HG03378 (cell line): ENCODE data around the gene EFNA5.

Source experiments
- ATAC-seq: cut with Tn5 transposase; IDR thresholded peaks from one replicate; pipeline ENCODE4 v1.9.1; 2021; ENCODE audit warnings: mild to moderate bottlenecking, moderate library complexity; ENCODE audit not compliant: unreplicated experiment

EFNA5 gene

DNA sequence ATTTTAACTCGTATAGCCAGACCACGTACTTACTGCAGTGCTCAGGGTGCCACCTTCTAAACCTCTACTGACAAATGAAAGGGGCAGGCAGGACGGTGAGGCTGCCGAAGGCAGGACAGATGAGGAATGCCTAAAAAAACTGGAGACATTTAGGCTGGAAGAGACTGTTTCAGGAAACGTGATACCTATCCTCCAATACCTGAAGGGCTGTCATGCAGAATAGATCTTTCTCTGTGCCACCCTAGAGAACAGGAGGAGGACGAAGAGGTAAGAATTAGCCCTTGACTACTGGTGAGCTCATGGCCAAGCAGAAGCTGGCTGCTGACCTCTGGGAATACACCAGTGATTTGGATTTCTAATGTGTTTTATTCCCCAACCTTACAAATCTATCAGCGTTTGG lies 139.4 kb downstream of the EFNA5 start:
- no peak for ATAC-seq

DNA sequence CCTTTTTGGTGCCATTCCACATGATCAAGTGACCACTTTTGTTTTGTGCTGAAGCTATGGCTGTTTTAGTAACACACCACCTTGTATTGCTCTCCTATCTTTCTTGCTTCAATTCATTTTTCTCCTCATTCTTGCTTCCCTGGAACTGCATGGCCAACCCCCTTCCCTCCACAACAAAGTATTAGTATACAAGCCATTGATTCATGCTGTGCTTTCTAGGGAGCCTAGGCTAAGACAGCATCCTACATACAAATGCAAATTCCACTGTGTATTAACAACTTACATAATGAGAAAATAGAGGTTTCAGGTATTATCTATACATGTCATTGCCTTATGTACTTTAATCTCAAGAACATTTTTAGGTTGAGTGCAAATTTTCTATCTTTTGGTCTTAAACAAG lies 141.1 kb downstream of the EFNA5 start:
- ATAC-seq, result no peak

DNA sequence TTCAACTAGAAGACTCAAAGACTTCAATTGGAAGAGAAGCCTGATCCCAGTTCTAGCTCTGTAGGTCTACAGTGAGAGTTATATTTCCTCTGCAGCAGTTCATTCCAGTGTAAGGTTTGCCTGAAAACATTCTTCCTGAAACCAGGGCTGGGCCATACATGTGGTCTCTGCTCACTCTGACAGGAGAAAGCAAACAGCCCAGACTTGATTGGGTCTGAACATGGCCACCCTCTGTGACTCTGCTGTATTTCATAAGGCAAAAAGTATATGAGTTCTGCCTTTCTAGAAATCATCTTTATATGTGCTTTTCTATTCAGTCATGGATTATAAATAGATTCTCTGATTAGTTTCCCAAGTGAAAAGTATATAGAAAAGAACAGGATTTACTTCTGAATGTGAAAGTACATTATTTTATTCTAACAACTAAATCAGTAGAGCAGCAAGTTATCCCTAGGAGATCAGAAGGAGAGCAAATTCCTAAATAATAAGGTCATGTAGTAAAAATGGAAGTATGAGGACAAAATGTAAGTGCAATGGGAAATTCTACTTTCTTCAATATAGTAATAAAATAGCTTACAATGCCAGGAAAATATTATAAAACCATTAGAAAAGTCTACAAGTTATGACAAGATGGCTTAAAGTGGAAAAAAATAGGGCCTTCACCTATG lies 144.3 kb downstream of the EFNA5 start:
- no peak for ATAC-seq

DNA sequence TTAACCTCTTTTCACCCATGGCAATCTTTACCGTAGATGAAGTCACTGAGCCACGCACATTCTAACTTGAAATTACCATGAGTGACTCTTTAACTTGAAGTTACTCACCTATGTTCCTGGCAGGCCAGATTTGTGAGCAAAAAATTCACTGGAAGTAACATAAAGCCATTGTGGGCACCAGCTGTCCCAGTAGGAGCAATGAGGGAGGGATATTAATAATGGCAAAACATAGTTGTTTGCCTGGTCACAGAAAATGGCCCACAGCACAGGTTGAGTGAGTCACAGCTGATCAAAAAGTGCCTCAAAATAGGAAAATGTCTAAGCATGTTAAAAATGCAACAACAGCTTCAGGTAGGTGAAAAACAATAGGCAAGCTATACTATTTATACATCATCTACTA lies 146.6 kb downstream of the EFNA5 start:
- no peak for ATAC-seq

DNA sequence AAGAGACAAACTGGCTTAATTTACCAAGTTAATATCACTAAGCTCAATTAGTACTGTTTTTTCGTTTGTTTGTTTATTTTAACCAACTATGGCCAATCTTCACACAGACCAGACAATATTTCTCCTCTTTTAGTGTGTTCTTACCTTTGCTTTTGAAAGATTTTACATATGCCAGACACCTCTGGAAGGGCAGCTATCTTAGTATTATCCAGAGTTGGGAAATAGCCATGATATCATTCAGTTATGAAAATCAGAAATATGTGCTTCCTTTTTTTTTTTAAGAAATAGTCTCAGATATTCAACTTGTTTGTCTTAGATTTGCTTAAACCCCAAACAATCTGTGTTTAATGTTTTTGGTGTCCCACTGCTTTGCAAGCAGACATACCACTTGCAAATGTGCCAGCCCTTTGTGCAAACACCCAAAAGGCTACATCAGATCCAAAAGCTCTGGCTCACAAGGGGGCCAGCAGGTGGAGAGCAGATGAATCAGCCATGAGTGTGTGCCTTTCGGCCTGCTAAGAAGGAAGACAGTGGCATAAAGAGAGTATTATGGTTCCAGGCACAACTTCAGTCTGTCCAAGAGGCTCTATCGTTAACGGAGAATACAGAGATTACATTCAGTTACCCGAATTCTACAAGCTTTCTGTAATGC lies 147.6 kb downstream of the EFNA5 start:
- ATAC-seq, result no peak

DNA sequence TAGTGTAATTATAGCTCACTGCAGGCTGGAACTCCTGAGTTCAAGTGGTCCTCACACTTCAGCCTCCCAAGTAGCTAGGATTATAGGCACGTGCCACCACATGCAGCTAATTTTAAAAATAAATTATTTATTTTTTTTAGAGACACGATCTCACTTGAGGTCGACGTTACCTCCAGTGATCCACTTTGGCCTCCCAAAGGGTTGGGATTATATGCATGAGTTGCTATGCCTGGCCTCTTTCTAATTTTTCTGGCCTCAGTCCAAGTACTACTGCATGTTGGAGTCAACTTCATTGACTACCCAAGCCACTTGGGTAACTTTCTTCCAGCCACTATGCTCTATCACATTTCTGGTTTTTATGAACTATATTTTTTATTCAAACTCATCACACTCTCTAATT lies 148.3 kb downstream of the EFNA5 start:
- ATAC-seq, result no peak

DNA sequence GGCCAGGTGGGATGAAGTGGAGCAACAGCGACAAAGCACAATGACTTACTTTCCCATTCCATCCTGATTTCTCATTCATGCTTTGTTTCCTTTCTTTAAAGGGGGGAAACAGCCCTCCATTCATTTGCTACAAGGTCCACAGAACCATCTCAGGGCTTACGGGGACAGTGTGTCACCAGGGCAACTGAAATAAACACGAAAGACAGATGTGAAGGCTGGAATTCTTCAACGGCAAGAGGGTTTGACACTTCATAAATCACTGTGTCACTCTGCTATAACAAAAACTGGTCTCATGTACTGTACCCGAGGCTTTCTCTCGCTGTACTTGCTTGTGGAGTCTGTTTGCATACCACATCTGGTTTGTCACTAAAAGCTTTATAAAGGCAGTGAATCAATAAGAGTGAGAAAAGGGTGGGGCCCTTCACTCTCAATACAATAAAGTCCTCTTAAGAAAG lies 150.8 kb downstream of the EFNA5 start:
- ATAC-seq, result no peak

DNA sequence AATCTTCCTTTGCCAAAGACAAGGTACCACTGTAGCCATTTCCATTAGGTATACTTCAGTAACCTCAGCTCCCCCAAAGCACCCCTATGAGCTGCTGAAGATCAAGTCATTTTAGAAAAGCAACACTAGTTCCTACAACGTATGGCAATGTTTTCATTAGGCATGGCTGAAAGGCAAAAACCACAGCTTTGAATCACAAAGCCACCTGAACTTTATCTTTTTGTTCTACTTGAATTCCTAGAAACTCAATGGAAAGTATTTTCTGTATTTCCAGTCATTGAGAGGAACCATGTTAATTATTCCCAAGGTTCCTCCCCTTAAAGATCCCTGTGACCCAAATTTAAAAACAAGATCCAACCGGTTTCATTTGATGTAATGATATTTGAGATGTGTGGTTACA lies 152.1 kb downstream of the EFNA5 start:
- ATAC-seq, result no peak

DNA sequence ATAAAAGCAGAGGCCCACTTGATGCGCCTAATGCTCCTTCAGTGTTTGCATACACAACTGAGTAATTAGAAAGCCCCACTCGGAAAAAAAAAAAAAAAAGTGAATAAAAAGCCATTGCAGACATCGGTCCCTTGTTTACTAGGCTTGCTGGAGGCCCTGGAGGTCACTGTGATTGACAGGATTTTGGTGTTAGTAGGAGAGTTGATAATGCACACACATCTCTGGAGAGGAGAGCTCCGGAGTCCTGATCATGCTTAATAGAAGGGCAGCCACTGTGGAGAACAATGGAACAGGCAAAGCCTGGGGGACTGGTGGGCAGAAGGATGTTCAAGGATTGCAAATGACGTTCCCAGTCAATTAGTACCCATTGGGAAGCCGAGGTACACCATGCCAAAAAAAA lies 152.5 kb downstream of the EFNA5 start:
- no peak for ATAC-seq

DNA sequence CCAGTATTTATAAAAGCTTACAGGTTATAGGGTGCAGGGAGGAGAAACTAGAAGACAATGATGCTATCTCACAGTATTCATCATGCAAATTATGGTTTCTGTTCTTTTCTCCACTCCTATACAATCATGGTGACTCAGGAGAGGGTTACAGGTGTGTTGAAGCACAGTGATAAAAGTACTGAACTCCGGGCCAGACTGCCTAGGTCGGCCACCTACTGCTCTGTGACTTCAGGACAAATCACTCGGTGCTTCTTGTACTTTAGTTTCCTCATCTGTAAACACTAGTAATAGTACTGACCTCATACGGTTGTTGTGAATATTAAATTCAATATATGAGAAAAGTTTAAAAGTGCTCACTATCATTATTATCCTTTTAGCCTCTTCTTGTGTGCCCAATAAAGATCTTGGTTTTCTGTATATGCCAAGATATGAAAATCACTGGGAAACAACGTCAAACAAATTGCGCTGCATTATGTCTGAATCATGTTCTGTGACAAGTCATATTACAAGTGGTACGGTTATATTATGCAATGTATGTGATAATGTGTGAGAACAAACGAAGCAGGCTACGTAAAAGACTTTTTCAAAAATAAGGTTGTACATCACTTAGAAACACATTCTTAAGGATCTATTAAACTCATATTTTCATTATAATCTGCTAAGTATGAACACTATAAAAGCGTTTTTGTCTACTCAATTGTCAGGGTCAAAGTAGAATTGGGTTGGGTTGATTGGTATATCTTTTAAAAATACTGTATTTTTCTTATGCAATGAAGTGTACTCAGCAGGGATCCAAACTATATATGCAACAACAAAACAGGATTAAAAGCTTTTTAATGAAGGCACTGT lies 153.3 kb downstream of the EFNA5 start:
- no peak for ATAC-seq

DNA sequence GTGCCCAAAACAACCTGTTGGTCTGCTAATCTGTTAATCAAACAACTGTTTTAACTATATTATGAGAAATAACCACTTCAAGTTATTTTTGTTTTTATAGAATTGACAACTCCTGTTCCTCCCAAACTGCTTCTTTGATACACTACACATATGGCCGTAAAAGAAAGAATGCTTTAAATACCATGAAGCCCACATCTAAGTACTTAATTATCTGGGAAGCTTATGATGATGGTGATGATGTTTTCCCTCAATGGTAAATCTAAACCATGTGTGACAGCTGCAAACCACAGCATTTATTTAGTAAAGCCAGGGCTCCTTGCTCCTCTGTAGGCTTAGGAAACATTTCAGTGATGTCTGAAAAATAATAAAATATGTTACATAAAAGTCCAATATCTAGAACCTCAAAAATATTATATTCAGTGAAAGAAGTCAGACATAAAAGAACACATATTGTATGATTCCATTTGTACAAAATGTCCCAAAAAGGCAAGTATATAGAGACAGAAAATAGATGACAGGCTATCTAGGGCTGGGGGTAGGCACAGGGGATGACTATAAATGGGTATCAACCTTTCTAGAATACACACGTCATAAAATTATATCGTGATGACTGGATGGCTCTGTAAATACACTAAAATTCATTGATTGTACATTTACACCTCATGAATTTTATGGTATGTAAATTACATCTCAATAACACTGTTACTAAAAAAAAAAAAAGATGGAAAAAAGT lies 154.1 kb downstream of the EFNA5 start:
- no peak for ATAC-seq

DNA sequence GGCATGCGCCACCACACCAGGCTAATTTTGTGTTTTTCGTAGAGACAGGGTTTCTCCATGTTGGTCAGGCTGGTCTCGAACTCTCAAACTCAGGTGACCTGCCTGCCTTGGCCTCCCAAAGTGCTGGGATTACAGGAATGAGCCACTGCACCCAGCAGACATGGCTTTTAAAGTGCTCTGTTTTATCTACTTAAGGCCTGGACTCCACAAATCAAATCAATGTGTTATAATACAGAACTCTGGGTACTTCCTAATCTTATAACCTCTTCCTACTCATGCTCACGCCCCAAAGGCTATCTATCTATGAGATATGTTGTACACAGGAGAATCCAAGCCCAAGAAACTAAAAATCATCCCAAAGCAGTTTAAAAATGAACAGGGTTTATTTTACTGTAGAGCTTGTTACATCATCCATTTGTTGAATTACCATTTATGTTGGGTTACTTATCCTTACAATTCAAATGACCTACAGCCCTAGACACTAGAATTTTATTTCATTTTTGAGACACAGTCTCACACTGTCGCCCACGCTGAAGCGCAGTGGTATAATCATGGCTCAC lies 155.1 kb downstream of the EFNA5 start:
- ATAC-seq, result no peak

DNA sequence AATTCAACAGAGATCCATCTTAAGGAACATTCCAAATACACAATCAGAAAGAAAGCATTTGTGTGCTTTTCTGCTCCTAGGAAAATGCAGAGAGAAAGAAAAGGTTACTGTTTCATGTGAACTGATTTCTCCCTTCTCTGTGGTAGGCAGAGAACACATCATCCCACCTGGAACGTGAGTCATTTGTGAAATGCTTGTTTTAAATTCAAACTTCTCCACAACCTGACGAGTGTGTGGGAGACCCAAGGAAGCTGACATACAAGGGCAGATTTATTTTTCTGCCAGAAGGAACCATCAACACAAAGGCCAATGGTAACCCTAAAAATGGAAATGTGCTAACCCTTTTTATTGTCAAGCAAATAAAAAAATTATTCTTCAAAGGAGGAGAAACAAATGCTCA lies 156.4 kb downstream of the EFNA5 start:
- ATAC-seq, result no peak

DNA sequence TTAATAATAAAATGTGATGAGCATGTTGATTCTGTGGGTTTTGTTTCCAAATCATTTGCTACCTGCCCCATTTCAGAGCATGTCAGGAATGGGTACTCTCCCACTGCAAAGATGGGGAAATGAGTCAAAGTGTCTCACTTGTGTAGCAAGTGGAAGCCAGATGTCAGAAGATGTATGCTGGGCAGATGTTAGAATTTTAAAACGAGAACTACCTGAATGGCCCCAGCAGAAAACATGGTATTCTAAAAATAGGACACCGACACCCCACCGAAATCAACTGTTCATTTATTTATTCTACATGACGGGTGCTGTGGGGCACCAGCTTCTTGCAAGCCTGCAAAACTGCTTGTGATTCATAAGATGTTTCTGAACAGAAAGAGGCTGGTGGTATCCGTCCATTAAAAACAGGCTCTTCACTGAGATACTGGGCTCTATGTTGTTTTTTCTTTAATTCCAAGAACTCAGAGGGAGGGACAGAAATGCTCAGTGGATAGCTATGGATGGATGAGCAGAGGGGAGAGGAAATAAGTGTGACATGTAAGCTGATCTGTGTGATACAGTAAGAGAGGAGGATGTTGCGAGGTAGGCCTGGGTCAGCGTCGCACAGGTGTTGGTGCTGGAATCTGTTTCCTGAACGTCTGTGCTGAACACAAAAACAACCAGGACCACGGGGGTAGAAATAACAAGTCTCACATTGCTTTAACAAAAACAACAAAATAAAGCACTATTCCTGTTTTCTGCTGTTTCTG lies 157.2 kb downstream of the EFNA5 start:
- no peak for ATAC-seq

DNA sequence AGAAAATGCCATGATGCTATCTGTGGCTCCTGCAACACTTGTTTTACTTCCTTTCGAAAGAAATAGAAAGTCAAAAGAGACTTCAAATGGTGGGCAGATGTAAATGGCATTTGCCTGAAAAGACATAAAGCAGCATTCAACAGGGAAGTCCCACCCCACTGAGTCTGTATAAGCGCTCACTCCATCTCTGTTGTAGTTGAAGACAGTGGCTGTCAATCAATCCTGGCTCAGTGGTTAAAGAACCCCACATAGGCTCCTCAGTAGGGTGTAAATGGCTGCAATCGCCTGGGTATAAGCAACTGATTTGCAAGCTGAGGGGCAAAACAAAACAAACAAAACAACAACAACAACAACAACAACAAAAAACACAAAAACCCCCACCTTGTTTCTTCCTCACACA lies 158.7 kb downstream of the EFNA5 start:
- ATAC-seq, result no peak

DNA sequence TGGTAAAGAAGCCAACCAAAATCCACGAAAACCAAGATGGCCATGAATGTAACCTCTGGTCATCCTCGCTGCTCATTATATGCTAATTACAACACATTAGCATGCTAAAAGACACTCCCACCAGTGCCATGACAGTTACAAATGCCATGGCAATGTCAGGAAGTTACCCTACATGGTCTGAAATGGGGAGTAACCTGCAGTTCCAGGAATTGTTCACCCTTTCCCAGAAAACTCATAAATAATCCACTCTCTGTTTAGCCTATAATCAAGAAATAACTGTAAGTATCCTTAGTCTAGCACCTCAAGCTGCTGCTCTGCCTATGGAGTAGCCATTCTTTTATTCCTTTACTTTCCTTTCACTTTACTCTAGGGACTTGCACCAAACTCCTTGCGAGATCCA lies 160.6 kb downstream of the EFNA5 start:
- no peak for ATAC-seq

DNA sequence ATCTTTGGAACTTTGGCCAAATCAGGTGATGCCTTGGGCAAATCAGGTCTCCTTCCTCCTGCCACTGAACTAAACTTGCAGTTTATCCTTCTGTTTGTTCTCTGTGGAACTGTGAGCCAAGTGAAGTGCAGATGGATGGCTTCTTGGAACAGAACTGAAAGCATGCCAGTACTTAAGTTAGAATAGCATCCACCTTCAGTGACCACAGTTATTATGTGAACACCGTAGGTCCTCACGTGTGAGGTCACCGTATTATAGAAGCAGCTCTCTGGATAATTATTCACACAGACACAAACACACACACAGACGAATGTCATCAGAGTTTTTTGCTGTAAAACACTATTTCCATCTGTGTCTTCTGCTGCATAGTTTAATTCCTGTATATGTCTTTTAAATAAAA lies 162.6 kb downstream of the EFNA5 start:
- no peak for ATAC-seq

DNA sequence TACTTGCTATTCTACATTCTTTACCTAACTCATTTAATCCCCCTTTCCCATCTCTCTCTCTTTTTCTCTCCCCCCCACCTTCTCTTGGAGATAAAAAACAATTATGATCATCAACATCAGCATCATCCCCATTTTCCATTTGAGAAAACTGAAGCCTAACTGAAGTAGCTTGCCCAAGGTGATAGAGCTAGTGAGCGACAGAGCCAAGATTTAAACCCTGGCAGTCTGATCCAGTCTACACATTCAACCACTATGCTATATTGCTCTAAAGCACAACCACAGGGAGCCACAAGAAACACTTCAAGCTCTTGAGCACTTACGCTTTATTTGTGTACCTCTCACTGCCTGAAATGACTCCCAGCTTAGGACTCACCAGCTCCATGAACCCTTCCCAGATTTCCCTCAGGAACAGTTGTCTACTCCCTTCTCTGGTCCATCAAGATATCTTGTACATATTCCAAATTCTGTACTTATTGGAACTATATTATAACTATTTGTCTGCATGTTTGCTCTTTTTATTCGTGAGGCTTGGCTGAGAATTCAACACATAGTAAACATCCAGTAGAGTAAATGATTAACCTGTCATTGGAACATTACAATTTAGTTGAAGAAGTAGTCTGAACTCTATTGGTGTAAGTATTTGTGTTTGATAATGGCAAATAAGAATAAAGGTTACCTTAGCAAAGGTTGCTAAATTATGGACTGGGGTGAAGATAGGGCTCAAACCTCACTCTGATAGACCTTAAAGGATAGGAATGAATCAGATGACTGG lies 164.8 kb downstream of the EFNA5 start:
- no peak for ATAC-seq

DNA sequence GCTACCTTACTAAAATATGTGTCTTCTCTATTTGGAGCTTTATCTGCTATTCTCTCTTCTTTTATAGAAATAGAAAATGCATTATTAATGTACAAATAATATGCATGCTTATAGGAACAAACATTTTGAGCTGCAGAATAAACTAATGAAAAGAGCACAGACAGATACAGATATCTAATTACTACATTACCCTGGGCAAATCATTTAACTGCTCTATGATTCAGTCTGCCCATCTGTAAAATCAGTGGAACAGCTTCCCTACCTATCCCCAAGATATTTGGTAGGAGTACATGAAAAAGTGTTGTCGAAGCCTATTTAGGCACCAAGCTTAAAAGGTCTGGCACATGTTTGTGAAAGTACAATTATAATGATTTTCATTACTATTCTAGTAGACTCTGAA lies 166.3 kb downstream of the EFNA5 start:
- no peak for ATAC-seq

DNA sequence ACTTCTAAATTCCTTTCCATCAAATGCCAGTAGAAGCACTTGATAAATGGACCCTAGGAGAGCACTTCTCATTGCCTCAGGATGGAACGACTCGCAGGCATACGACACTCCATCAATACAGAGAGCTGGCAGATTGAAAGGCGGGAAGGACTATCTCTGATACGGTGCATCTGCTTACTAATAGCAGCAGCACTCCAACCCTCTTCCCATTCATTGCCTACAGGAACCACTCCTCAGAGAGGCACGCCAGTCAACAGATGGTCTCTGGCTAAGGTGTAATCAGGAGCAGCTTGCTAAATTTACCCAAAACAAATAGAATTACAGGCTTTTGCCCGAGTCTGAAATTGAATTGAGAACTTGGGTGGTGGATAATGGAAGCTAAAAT lies 168.1 kb downstream of the EFNA5 start:
- no peak for ATAC-seq
